Liver (tissue), 3 donors: ENCODE data around the gene ATP11A.

Experiments used
- CTCF ChIP-seq: fragments of 150-350 bp; IDR thresholded peaks from 2 replicates; pipeline ENCODE4 v1.5.1; 2017; ENCODE audit warnings: improper control_type of control experiment, low read depth, low read length; ENCODE audit not compliant: missing input control
- GABPA ChIP-seq, 2 donors: IDR thresholded peaks in 1 of 2; conservative IDR thresholded peaks in 1 of 2; 2 replicates each; pipeline ENCODE4 v1.6.1; 2016; ENCODE audit warnings: antibody characterized with exemption in 2 of 2, mild to moderate bottlenecking in 1 of 2, moderate library complexity in 1 of 2
- JUND ChIP-seq, 2 donors: IDR thresholded peaks; 2 replicates each; pipeline ENCODE4 v1.6.1; 2016; ENCODE audit warnings: antibody characterized with exemption in 2 of 2
- REST ChIP-seq: IDR thresholded peaks from 2 replicates; pipeline ENCODE4 v1.6.1; 2016; ENCODE audit warnings: antibody characterized with exemption, mild to moderate bottlenecking
- YY1 ChIP-seq: IDR thresholded peaks from 2 replicates; pipeline ENCODE4 v1.6.1; 2016; ENCODE audit warnings: antibody characterized with exemption, mild to moderate bottlenecking
- donor health status: healthy.
- donor health status: healthy.

- TF ChIP-seq REST (no peak), CTCF (no peak), GABPA (IDR thresholded peaks at IDR 0.05 in 1 of 2, conservative IDR thresholded peaks at IDR 0.05 in 1 of 2) (no peak), YY1 (no peak), JUND (IDR thresholded peaks at IDR 0.05) (no peak)
Observed at GRCh38 chr13:112725346-112726015, 35.6 kb downstream of the ATP11A start.
